Hepatocyte (in vitro differentiated cells): ENCODE measurements around the gene TBL2.
"Not testable (repeated sequence)": the region's sequence is repeated elsewhere in the genome, so short reads cannot be mapped to it uniquely, and the experiment has no call there.

Experiments used
- EZH2 ChIP-seq: fragments of 200-600 bp; sonication (generic); IDR thresholded peaks from 2 replicates; pipeline ENCODE4 v1.6.1; 2016; ENCODE audit warnings: antibody characterized with exemption, mild to moderate bottlenecking, borderline replicate concordance
- TF ChIP-seq, protein P1 (sequence below): fragments of 200-600 bp; sonication (generic); IDR thresholded peaks from 2 replicates; pipeline ENCODE4 v1.5.1; 2016; ENCODE audit warnings: antibody characterized with exemption, mild to moderate bottlenecking; ENCODE audit not compliant: poor library complexity

DNA sequence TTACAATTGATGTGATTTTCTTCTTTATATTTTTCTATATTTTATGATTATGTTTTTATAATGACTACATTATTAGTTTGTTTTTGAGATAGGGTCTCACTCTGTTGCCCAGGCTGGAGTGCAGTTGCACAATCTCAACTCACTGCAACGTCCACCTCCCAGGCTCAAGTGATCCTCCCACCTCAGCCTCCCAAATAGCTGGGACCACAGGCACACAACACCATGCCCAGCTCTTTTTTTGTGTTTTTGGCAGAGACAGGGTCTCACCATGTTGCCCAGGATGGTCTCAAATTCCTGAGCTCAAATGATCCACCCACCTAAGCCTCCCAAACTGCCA lies 52.3 kb downstream of the TBL2 start:
- TF ChIP-seq, protein P1, sequence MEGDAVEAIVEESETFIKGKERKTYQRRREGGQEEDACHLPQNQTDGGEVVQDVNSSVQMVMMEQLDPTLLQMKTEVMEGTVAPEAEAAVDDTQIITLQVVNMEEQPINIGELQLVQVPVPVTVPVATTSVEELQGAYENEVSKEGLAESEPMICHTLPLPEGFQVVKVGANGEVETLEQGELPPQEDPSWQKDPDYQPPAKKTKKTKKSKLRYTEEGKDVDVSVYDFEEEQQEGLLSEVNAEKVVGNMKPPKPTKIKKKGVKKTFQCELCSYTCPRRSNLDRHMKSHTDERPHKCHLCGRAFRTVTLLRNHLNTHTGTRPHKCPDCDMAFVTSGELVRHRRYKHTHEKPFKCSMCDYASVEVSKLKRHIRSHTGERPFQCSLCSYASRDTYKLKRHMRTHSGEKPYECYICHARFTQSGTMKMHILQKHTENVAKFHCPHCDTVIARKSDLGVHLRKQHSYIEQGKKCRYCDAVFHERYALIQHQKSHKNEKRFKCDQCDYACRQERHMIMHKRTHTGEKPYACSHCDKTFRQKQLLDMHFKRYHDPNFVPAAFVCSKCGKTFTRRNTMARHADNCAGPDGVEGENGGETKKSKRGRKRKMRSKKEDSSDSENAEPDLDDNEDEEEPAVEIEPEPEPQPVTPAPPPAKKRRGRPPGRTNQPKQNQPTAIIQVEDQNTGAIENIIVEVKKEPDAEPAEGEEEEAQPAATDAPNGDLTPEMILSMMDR: not testable (repeated sequence)
- not testable (repeated sequence) for TF ChIP-seq EZH2
